Thyroid gland (tissue), 4 donors: Measurements from ENCODE around the gene PCDH19. TPM values are rescaled to one million over a fixed set of nuclear protein-coding genes. Genes with fewer than 3 reads are reported as not detected.

ENCODE experiments used
- DNase-seq, 2 donors: peaks; one replicate each; pipeline ENCODE4 v3.0.0-alpha.2; 2019
- H3K27ac ChIP-seq, 3 donors: fragments of 200-600 bp; sonication (generic); 1 replicate in 2 of 3; 2 replicates in 1 of 3; pipeline ENCODE4 v1.5.1; 2016 to 2019; ENCODE audit warnings: mild to moderate bottlenecking in 1 of 3, moderate library complexity in 1 of 3
- H3K27me3 ChIP-seq: fragments of 200-600 bp; sonication (generic); one replicate; pipeline ENCODE4 v1.5.1; 2019
- H3K36me3 ChIP-seq, 2 donors: fragments of 200-600 bp; sonication (generic); one replicate each; pipeline ENCODE4 v1.5.1; 2016 to 2019
- H3K4me1 ChIP-seq, 2 donors: fragments of 200-600 bp; sonication (generic); one replicate each; pipeline ENCODE4 v1.5.1; 2017 to 2019
- H3K4me3 ChIP-seq, 3 donors: fragments of 200-600 bp; sonication (generic); replicated peaks in 1 of 3; 1 replicate in 2 of 3; 2 replicates in 1 of 3; pipeline ENCODE4 v1.5.1; 2016; ENCODE audit warnings: mild to moderate bottlenecking in 1 of 3
- H3K9me3 ChIP-seq: fragments of 200-600 bp; sonication (generic); one replicate; pipeline ENCODE4 v1.5.1; 2017
- POLR2A ChIP-seq, 2 donors: fragments of 450-650 bp; IDR thresholded peaks; one replicate each; pipeline ENCODE4 v1.6.1; 2017; ENCODE audit warnings: antibody characterized with exemption in 2 of 2, mild to moderate bottlenecking in 2 of 2, moderate library complexity in 1 of 2
- WGBS, 2 donors: methylation state at CpG; one replicate each; pipeline ENCODE4 v1.1.5; 2017; 5-methylcytosine and 5-hydroxymethylcytosine counted together
- intact Hi-C: fragments of 100-400 bp; cut with DNase I; formaldehyde crosslinking; loops from one replicate; pipeline ENCODE4 v1.15.1; 2023
- total RNA-seq, 4 donors: library from RNA; depleted of rRNA; stranded (reverse); fragments of >200 nt; gene quantifications; one replicate each; pipeline ENCODE4 v1.2.3, GENCODE V29; 2016
- TF ChIP-seq, protein P1 (sequence below), 6 experiments: fragments of 200-600 bp in 3 of 6; fragments of 450-650 bp in 3 of 6; sonication (generic) in 3 of 6; IDR thresholded peaks; one replicate each; pipeline ENCODE4 v1.5.1; 2016 to 2019; ENCODE audit warnings: antibody characterized with exemption in 6 of 6, mild to moderate bottlenecking in 2 of 6, inconsistent platforms in 1 of 6, moderate library complexity in 1 of 6

PCDH19 gene
- total RNA-seq, 4 donors from 2014 or later: 0.40 to 0.88 (median 0.52) TPM

DNA sequence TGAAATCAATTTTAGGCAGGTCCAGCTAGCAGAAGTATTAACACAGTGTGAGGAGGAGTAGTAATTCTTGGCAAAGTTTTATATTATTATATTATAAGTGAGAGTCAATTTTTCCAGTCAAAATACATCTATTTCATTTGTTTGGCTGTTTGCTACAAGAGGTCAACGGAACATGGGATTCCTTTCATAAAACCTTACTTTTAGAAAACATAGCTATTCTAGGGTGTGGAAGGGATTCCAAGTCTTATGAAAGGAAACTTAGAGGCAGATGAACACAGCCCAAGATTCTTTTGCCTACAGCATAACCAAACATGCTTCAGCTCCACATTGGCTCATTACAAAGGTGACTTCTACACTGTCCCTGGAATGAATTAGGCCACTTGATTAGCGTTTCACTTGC lies 29.9 kb upstream of the PCDH19 start:
- intact Hi-C loops: no loop called here
- no peak overlapping the region for H3K4me3 ChIP-seq
- no peaks in the 10 kb centered on the region for H3K9me3 ChIP-seq
- TF ChIP-seq, protein P1, sequence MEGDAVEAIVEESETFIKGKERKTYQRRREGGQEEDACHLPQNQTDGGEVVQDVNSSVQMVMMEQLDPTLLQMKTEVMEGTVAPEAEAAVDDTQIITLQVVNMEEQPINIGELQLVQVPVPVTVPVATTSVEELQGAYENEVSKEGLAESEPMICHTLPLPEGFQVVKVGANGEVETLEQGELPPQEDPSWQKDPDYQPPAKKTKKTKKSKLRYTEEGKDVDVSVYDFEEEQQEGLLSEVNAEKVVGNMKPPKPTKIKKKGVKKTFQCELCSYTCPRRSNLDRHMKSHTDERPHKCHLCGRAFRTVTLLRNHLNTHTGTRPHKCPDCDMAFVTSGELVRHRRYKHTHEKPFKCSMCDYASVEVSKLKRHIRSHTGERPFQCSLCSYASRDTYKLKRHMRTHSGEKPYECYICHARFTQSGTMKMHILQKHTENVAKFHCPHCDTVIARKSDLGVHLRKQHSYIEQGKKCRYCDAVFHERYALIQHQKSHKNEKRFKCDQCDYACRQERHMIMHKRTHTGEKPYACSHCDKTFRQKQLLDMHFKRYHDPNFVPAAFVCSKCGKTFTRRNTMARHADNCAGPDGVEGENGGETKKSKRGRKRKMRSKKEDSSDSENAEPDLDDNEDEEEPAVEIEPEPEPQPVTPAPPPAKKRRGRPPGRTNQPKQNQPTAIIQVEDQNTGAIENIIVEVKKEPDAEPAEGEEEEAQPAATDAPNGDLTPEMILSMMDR (IDR thresholded peaks at IDR 0.05): no peak
- no peak for TF ChIP-seq POLR2A (IDR thresholded peaks at IDR 0.05)
- H3K36me3 ChIP-seq: no peaks in the 10 kb centered on the region
- H3K27me3 ChIP-seq: no peaks in the 10 kb centered on the region
- H3K27ac ChIP-seq: no peak overlapping the region
- 74 to 85% methylated on average over 2 of the region's 2 CpGs for WGBS, 2 donors
- no peak for DNase-seq
- H3K4me1 ChIP-seq: no peaks in the 10 kb centered on the region

DNA sequence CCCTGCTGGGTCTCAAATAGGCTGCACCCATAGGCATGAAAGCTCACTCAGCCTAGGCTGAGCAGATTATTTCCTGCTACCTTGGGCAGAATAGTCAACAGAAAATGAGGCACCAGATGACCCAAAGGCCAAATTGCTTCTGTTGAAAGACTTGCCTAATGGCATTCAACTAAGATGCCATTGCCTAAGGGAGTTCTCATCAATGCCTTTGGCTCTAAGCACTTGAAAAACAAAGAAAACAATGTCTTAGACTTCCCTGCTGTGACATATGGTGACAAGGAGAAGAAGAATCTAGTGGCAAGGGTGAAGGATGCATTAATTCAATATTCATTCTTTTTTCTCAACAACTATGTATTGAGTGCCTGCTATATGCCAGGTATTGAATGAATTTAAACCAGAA lies 25.7 kb upstream of the PCDH19 start:
- Histone ChIP-seq H3K4me3 (no peak overlapping the region), H3K27me3 (no peaks in the 10 kb centered on the region), H3K9me3 (no peaks in the 10 kb centered on the region), H3K36me3 (no peaks in the 10 kb centered on the region), H3K27ac (no peak overlapping the region), H3K4me1 (no peaks in the 10 kb centered on the region)
- intact Hi-C loops: no loop called here
- TF ChIP-seq POLR2A (IDR thresholded peaks at IDR 0.05): no peak
- TF ChIP-seq, protein P1 (IDR thresholded peaks at IDR 0.05): no peak
- DNase-seq: no peak

DNA sequence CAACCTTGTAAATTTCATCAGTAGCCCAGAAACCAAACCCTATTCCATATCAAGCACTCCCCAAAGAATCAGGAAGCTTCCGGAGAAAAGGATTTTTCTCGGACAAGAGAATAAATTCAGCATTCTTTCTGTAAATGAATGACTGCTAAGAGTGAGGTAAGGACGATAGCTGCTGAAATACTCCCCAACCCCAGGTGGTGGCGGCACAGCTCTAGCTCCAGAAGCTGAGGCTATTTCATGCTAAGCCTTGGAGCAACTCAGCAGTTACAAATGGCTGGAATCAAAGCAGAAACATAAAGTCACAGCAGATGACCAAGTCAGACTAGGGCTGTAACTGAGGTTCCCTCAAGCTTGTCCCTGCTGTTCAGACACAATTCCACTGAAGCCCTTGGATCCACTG lies 13.9 kb upstream of the PCDH19 start:
- 61 to 67% methylated on average over 4 of the region's 4 CpGs for WGBS, 2 donors
- H3K4me1 ChIP-seq: no peaks in the 10 kb centered on the region
- TF ChIP-seq POLR2A (IDR thresholded peaks at IDR 0.05): no peak
- TF ChIP-seq, protein P1 (IDR thresholded peaks at IDR 0.05): no peak
- intact Hi-C loops: no loop called here
- no peaks in the 10 kb centered on the region for H3K9me3 ChIP-seq
- H3K36me3 ChIP-seq: no peaks in the 10 kb centered on the region
- no peak overlapping the region for H3K4me3 ChIP-seq
- no peak overlapping the region for H3K27ac ChIP-seq
- H3K27me3 ChIP-seq: no peaks in the 10 kb centered on the region
- no peak for DNase-seq

DNA sequence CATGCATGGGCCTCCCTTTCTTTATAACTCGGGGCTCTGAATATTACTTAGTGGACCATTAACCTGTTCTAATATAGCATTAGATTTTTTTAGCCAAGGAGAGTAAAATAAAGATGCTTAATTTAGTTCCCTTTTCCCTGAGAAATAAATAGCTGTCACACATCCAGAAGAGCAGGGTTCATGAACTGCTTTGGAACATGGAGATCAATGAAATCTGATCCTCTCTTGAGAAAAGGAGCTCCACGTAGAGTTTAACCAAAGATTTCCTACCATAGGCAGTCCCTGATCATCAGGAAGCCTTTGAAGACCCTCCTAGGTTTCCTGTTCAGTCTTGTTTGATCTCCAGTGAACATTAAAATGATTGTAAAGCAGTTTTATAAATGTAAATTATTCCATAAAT lies 8.5 kb upstream of the PCDH19 start:
- H3K4me3 ChIP-seq: no peak overlapping the region
- intact Hi-C loops: no loop called here
- no peaks in the 10 kb centered on the region for H3K4me1 ChIP-seq
- no peak overlapping the region for H3K27ac ChIP-seq
- no peak for DNase-seq
- 67 to 80% methylated on average over 2 of the region's 2 CpGs for WGBS, 2 donors
- no peaks in the 10 kb centered on the region for H3K27me3 ChIP-seq
- no peaks in the 10 kb centered on the region for H3K9me3 ChIP-seq
- no peaks in the 10 kb centered on the region for H3K36me3 ChIP-seq
- no peak for TF ChIP-seq POLR2A (IDR thresholded peaks at IDR 0.05)
- TF ChIP-seq, protein P1 (IDR thresholded peaks at IDR 0.05): no peak

DNA sequence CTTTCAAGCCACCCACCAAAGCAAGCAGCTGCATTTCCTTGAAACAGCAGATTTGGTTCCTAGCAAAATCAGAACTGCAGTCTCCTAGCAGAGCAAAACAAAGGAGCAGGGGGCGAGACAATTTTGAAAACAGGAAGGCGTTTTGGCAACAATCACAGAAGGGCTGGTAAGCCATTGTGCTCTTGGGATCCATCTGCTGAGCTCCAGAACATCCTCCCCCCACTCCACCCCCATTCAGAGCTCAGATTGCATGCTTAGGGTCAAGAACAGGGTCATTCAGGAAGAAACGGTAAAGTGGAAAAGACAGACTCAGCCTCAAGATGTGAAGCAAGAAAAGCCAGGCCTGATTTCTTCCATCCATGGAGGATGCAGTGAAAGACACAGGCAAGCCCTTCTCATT lies 7.6 kb upstream of the PCDH19 start:
- H3K9me3 ChIP-seq: no peaks in the 10 kb centered on the region

More for the DNA sequence above, 7.6 kb upstream of the PCDH19 start:
- no peaks in the 10 kb centered on the region for H3K27me3 ChIP-seq
- H3K27ac ChIP-seq: no peak overlapping the region
- H3K4me1 ChIP-seq: no peaks in the 10 kb centered on the region
- DNase-seq: no peak
- TF ChIP-seq POLR2A (IDR thresholded peaks at IDR 0.05): no peak
- TF ChIP-seq, protein P1 (IDR thresholded peaks at IDR 0.05): no peak
- intact Hi-C loops: no loop called here
- 53 to 70% methylated on average over 3 of the region's 3 CpGs for WGBS, 2 donors
- no peaks in the 10 kb centered on the region for H3K36me3 ChIP-seq
- H3K4me3 ChIP-seq: no peak overlapping the region
